K562 treated with DMSO at 1 percent for 4 hours (cell line): ENCODE measurements around the gene OR2D2. TPM values are rescaled to one million over a fixed set of nuclear protein-coding genes. Genes with fewer than 3 reads are reported as not detected.

Experiments used
- total RNA-seq: library from RNA; unstranded; fragments of 300-600 nt; gene quantifications from 2 replicates; pipeline ENCODE4 v1.2.3, GENCODE V29; 2022; ENCODE audit not compliant: insufficient read depth

The OR2D2 gene, protein sequence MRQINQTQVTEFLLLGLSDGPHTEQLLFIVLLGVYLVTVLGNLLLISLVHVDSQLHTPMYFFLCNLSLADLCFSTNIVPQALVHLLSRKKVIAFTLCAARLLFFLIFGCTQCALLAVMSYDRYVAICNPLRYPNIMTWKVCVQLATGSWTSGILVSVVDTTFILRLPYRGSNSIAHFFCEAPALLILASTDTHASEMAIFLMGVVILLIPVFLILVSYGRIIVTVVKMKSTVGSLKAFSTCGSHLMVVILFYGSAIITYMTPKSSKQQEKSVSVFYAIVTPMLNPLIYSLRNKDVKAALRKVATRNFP
- not detected in 2 replicates for total RNA-seq

GRCh38 chr11:6892400-6892799, at the start of gene OR2D2:
Gene OR2D2, minus strand, starts transcription at chr11:6892500. Its CDS starts 0 bp downstream, at chr11:6892500.

DNA sequence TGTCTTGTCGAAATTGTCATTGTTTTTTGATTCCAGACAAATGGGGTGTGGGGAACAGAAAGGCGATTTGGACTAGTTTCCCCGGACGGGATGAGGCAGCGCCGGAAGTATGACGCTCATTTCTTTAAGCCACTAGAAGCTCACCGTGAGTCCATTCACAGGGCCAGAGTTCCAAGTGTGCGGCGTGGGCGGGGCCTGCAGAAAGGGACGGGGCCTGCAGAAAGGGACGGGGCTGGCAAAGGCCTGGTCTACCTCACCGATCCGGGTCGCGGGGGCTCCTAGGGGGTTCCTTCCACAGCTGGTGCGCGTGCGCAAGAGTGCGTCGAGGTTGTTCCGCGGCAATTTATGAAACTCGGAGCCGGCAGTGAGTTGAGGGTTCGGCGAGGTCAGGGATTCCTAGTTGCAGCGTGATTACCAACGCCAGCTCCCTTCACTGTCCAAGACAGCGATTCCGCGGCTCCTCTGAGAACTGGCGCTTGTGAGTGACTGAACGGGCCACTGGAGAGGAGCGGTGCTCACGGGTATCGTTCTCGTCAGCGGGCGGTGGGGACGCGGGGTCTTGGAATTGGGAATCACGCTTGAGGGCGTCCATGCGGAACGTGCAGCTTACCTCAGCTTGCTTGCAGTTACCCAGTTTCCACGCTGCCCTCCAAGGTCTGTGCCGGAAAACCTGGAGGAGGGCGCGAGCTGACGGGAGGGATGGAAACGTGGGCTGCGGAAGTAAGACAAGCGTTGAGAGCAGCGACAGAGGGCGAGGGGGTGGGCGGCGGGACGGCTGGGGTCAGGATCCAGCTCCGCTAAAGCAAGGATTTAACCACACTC, 34.1 kb upstream of the OR2D2 start, which contains the start of gene ZNF215:
TSS of gene ZNF215 (plus strand) at position 219 of the 822 bp plus-strand sequence. CDS start 5,847 bp downstream, outside the sequence.

GRCh38 chr11:6920702-6921101, 28.4 kb upstream of the OR2D2 start, which contains the start of gene OR2D3:
Gene OR2D3, plus strand, starts transcription at chr11:6921002. Its CDS starts 0 bp downstream, at chr11:6921002.

GRCh38 chr11:6876325-6876724, 16.0 kb downstream of the OR2D2 start, which contains the start of gene OR10A4:
Gene OR10A4, plus strand, starts transcription at chr11:6876625. Its CDS starts 23 bp downstream, at chr11:6876648.

DNA sequence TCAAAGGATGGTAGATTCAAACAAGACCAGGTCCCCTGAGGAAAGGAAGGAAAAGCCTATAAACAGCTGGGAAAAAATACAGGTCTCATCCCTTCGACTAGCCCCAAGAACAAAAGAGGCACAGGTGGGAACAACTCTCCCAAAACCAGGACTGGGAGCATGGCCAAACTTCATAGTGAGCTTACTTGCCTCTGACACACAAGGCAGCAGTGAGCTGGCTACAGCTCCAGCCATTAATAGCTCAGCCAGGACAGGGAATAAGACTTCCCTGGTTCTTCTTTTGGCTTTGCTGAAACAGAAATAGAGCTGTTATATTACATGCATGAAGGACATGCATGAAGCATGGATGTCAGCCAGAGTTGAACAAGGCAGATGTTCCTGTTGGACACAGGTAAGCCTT, 29.3 kb downstream of the OR2D2 start, which contains the start of gene OR10A2:
TSS of gene OR10A2 (plus strand) at position 97 of the 400 bp plus-strand sequence. CDS start 6,698 bp downstream, outside the sequence.

DNA sequence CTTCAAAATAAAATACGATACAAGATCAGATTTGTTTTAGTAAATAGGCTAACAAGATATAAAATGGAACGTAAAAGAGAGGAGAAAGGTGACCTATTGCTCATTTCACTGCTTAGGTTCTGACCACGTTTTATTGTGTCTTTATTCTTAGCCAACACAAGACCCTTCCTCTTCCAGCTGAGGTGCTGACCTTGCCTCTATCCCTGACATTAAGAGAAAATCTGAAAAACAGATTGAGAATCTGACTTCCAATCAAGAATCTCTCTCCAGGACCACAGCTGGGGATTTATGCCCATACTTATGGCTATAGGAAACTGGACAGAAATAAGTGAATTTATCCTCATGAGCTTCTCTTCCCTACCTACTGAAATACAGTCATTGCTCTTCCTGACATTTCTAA, 46.9 kb downstream of the OR2D2 start, which contains the start of gene OR10A5:
TSS of gene OR10A5 (plus strand) at position 301 of the 400 bp plus-strand sequence. CDS start at position 301, 0 bp downstream.

Other genes with a start within 250 kb of the OR2D2 start
- gene DCHS1, start 236.7 kb downstream of the OR2D2 start, total RNA-seq: 0.23 and 0.38 TPM in 2 replicates
- 35.8 and 45.4 TPM in 2 replicates for gene MRPL17, start 209.2 kb downstream of the OR2D2 start, total RNA-seq
- gene OR2AG2, start 120.5 kb downstream of the OR2D2 start, total RNA-seq: 0.49 TPM in 1 of 2 replicates, not detected in the other
- gene OR2AG1, start 109.5 kb downstream of the OR2D2 start, total RNA-seq: not detected in 2 replicates
- not detected in 2 replicates for gene OR6A2, start 92.8 kb downstream of the OR2D2 start, total RNA-seq
- gene OR10A5, start 46.8 kb downstream of the OR2D2 start, total RNA-seq: not detected in 2 replicates
- not detected in 2 replicates for gene OR10A2, start 29.4 kb downstream of the OR2D2 start, total RNA-seq
- gene OR10A4, start 15.9 kb downstream of the OR2D2 start, total RNA-seq: not detected in 2 replicates
- not detected in 2 replicates for gene OR2D3, start 28.5 kb upstream of the OR2D2 start, total RNA-seq
- 2.6 and 3.6 TPM in 2 replicates for gene ZNF215, start 33.9 kb upstream of the OR2D2 start, total RNA-seq
- gene ZNF214, start 127.8 kb upstream of the OR2D2 start, total RNA-seq: not detected in 2 replicates
- 0.31 TPM in 1 of 2 replicates, not detected in the other for gene NLRP14, start 128.0 kb upstream of the OR2D2 start, total RNA-seq
- gene RBMXL2, start 196.5 kb upstream of the OR2D2 start, total RNA-seq: not detected in 2 replicates